MM.1S (cell line): ENCODE measurements around the gene CD300LB.

Source experiments
- EZH2phosphoT487 ChIP-seq: fragments of 300-600 bp; sonication (generic); IDR thresholded peaks from 2 replicates; pipeline ENCODE4 v1.6.1; 2018; ENCODE audit warnings: antibody characterized with exemption, low read length
- TF ChIP-seq, protein P1 (sequence below): fragments of 300-600 bp; sonication (generic); IDR thresholded peaks from 2 replicates; pipeline ENCODE4 v1.5.1; 2016; ENCODE audit warnings: antibody characterized with exemption, low read length, mixed read lengths

DNA sequence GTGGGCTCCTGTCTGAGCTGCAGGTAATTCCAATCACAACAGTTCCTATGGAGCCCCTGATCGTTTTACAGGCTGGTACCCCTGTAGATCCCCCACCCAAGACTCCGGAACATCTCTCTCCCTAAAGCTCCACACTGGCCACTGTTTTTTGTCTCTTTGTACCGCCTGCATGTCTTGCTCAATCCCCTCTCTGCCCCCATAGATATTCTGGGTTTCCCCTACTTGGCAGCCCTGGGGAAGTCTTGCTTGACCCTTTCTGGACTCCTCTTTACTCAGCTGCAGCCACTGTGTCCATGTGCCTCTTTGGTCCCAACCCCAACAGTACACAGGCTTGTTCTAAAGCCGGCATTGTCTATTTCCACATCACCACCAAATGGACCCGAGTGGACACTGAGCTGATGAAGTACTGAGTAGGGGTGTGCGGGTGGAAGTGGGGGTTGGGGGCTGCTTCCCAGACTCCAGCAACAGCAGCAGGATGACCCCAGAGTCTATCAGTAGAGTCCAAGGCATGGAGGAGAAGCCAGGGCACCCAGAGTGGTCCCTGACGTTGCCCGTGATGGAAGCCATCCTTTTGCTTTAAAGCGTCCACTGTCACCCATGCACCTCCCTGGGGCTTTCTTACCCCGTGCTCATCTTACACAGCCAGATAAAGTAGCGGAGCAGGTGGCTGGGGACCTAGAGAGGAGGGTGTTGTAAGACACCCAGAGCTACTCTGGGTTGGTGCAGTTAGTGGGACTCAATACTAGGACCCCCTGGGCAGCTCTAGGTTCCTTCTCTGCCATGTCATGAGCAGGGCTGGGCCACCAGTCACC is 6.4 kb downstream of the CD300LB start:
- no peak for TF ChIP-seq EZH2phosphoT487
- TF ChIP-seq, protein P1, sequence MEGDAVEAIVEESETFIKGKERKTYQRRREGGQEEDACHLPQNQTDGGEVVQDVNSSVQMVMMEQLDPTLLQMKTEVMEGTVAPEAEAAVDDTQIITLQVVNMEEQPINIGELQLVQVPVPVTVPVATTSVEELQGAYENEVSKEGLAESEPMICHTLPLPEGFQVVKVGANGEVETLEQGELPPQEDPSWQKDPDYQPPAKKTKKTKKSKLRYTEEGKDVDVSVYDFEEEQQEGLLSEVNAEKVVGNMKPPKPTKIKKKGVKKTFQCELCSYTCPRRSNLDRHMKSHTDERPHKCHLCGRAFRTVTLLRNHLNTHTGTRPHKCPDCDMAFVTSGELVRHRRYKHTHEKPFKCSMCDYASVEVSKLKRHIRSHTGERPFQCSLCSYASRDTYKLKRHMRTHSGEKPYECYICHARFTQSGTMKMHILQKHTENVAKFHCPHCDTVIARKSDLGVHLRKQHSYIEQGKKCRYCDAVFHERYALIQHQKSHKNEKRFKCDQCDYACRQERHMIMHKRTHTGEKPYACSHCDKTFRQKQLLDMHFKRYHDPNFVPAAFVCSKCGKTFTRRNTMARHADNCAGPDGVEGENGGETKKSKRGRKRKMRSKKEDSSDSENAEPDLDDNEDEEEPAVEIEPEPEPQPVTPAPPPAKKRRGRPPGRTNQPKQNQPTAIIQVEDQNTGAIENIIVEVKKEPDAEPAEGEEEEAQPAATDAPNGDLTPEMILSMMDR: no peak
